ENCODE results near the gene TSPYL6. TPM values are rescaled to one million over a fixed set of nuclear protein-coding genes. Genes with fewer than 3 reads are reported as not detected.
"Not testable (repeated sequence)": the region's sequence is repeated elsewhere in the genome, so short reads cannot be mapped to it uniquely, and the experiment has no call there.

Gene TSPYL6
- total RNA-seq, 1 experiment from 2014 or later, result not detected

DNA sequence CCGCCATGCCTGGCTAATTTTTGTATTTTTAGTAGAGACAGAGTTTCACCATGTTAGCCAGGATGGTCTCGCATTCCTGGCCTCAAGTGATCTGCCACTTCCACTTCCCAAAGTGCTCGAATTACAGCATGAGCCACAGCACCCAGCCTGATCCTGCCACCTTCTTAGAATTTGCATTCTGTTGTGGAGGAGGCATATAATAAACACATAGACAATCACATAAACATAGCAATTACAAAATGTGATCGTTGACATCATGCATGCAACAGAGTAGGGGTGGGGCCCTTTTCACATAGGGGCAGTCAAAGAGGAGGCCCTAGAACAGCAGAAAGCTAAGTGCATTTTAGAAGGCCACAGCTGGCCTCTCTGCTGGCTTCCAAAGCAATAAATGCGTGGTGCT lies 39.9 kb upstream of the TSPYL6 start:
- ChIA-PET POLR2A (ENCODE audit: unreplicated experiment) (no interaction called here), CTCF (no interaction called here)
- Histone ChIP-seq H3K9ac (ENCODE audit: low read length) (no peak overlapping the region), H3K9me2 (replicated peaks; ENCODE audit: low read length) (no peaks in the 10 kb centered on the region), H3K9me3 (ENCODE audit: low read length) (no peaks in the 10 kb centered on the region), H3K4me3 (ENCODE audit: low read length) (no peak overlapping the region), H3K4me2 (ENCODE audit: low read length) (no peak overlapping the region), H2AFZ (ENCODE audit: low read length) (no peak overlapping the region), H3K27me3 (ENCODE audit: low read length) (no peaks in the 10 kb centered on the region), H3K4me1 (ENCODE audit: insufficient read depth, low read length) (peaks cover 5% of the 10 kb centered on the region), H3K36me3 (ENCODE audit: low read depth, low read length) (no peaks in the 10 kb centered on the region), H3K79me2 (ENCODE audit: low read length) (no peaks in the 10 kb centered on the region), H3K27ac (ENCODE audit: low read length) (no peak overlapping the region), H4K20me1 (ENCODE audit: low read length) (no peaks in the 10 kb centered on the region), H3F3A (ENCODE audit: low read length, unreplicated experiment) (no peaks in the 10 kb centered on the region)
- intact Hi-C loops (cut with micrococcal nuclease), result no loop called here
- BruUV-seq (replicated peaks), result no TSS peak
- TF ChIP-seq, protein P1, sequence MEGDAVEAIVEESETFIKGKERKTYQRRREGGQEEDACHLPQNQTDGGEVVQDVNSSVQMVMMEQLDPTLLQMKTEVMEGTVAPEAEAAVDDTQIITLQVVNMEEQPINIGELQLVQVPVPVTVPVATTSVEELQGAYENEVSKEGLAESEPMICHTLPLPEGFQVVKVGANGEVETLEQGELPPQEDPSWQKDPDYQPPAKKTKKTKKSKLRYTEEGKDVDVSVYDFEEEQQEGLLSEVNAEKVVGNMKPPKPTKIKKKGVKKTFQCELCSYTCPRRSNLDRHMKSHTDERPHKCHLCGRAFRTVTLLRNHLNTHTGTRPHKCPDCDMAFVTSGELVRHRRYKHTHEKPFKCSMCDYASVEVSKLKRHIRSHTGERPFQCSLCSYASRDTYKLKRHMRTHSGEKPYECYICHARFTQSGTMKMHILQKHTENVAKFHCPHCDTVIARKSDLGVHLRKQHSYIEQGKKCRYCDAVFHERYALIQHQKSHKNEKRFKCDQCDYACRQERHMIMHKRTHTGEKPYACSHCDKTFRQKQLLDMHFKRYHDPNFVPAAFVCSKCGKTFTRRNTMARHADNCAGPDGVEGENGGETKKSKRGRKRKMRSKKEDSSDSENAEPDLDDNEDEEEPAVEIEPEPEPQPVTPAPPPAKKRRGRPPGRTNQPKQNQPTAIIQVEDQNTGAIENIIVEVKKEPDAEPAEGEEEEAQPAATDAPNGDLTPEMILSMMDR (conservative IDR thresholded peaks at IDR 0.05; ENCODE audit: low read depth, low read length), result no peak
- TF ChIP-seq EZH2 (IDR thresholded peaks at IDR 0.05; ENCODE audit: low read length, unreplicated experiment) (no peak), EZH2phosphoT487 (IDR thresholded peaks at IDR 0.05; ENCODE audit: borderline replicate concordance, low read length) (no peak)
- no peak for DNase-seq
- ATAC-seq, result no peak

DNA sequence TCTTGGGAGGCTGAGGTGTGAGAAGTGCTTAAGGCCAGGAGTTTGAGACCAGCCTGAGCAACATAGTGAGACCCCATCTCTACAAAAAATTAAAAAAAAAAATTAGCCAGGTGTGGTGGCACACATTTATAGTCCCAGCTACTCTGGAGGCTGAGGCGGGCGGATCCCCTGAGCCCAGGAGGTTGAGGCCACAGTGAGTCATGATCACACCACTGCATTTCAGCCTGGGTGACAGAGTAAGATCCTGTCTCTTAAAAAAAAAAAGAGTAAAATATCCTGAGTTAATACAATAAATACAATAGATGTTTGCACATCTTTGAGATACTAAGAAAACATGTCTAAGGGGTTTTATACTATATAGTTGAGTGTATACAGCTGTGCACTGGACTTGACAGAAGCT lies 38.6 kb upstream of the TSPYL6 start:
- H3K4me2 ChIP-seq (ENCODE audit: low read length); H2AFZ ChIP-seq (ENCODE audit: low read length); intact Hi-C loops (cut with micrococcal nuclease); BruUV-seq (replicated peaks); H3K79me2 ChIP-seq (ENCODE audit: low read length); H3K27me3 ChIP-seq (ENCODE audit: low read length); H3K9me3 ChIP-seq (ENCODE audit: low read length); H3K4me1 ChIP-seq (ENCODE audit: insufficient read depth, low read length); H3K9ac ChIP-seq (ENCODE audit: low read length); H3K36me3 ChIP-seq (ENCODE audit: low read depth, low read length); H3F3A ChIP-seq (ENCODE audit: low read length, unreplicated experiment); POLR2A ChIA-PET (ENCODE audit: unreplicated experiment); H3K4me3 ChIP-seq (ENCODE audit: low read length); H4K20me1 ChIP-seq (ENCODE audit: low read length); H3K27ac ChIP-seq (ENCODE audit: low read length); H3K9me2 ChIP-seq (replicated peaks; ENCODE audit: low read length): not testable (repeated sequence)
- DNase-seq, result peak; percentile 34
- peak; percentile 77 for ATAC-seq
- CTCF ChIA-PET, result interaction anchor here (0.6 kb wide), 1 partner anchor 88 kb away, joined by 6 read pairs; no protein-coding TSS in a partner anchor

DNA sequence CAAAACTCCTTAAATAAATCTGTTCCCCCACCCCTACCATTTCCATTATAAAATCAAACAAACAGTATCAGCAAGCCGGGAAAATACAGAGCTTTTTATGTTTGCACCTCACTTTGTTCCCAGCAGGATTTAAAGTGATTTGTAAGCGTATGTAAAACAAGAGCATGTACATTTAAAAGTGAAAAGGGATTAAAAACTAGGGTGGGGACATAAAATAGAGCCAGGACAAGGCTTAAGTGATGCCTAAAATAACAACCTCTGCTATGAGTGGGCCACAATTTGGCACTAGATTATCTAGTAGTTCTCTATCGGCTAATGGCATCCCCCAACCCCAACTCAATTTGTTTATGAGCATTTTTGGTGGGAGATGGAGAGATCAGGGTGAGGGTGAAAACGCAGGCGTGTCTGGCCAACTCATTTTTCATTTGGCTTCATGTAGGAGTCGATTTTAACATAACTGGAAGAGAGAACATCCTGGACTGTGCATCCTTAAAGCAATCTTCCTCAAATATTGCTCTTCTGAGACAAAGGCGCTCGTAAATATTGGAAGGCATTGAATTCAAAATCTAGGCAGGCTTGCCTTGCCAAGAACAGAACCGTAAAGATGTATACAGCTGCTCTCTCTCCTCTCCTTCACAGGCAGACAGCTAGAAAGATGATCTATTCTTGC lies 34.5 kb upstream of the TSPYL6 start:
- H3K27me3 ChIP-seq (ENCODE audit: low read length), result no peaks in the 10 kb centered on the region
- H3K36me3 ChIP-seq (ENCODE audit: low read depth, low read length), result no peaks in the 10 kb centered on the region
- no peak overlapping the region for H3K4me3 ChIP-seq (ENCODE audit: low read length)
- ChIA-PET POLR2A (ENCODE audit: unreplicated experiment) (interaction anchor here (0.6 kb wide), 1 partner anchor 504 kb away, joined by 3 read pairs; the partner anchor contains the start of gene ASB3), CTCF (no interaction called here)
- BruUV-seq (replicated peaks), result no TSS peak
- no peaks in the 10 kb centered on the region for H3K9me3 ChIP-seq (ENCODE audit: low read length)
- H3K4me2 ChIP-seq (ENCODE audit: low read length), result no peak overlapping the region
- TF ChIP-seq EZH2 (IDR thresholded peaks at IDR 0.05; ENCODE audit: low read length, unreplicated experiment) (no peak), EZH2phosphoT487 (IDR thresholded peaks at IDR 0.05; ENCODE audit: borderline replicate concordance, low read length) (no peak)
- TF ChIP-seq, protein P1 (conservative IDR thresholded peaks at IDR 0.05; ENCODE audit: low read depth, low read length), result no peak
- H4K20me1 ChIP-seq (ENCODE audit: low read length), result no peaks in the 10 kb centered on the region
- peaks cover 5% of the 10 kb centered on the region for H3K4me1 ChIP-seq (ENCODE audit: insufficient read depth, low read length)
- DNase-seq (no peak), ATAC-seq (no peak)
- H3K27ac ChIP-seq (ENCODE audit: low read length), result no peak overlapping the region
- H2AFZ ChIP-seq (ENCODE audit: low read length), result no peak overlapping the region
- H3F3A ChIP-seq (ENCODE audit: low read length, unreplicated experiment), result no peaks in the 10 kb centered on the region
- no peak overlapping the region for H3K9ac ChIP-seq (ENCODE audit: low read length)
- intact Hi-C loops (cut with micrococcal nuclease), result no loop called here
- H3K79me2 ChIP-seq (ENCODE audit: low read length), result no peaks in the 10 kb centered on the region
- no peaks in the 10 kb centered on the region for H3K9me2 ChIP-seq (replicated peaks; ENCODE audit: low read length)

All from PC-3 (cell line).